K562 (cell line): Measurements from ENCODE around the gene LONRF2. TPM values are rescaled to one million over a fixed set of nuclear protein-coding genes. Genes with fewer than 3 reads are reported as not detected.

ENCODE experiments used
- ATAC-seq: fragments of 200-7000 bp; cut with Tn5 transposase; 3 replicates; pipeline ENCODE4 v1.9.1; 2020; ENCODE audit warnings: moderate library complexity
- BruUV-seq: library from RNA; stranded (reverse); fragments of 400-500 nt; replicated peaks from 2 replicates; lab custom pipeline; 2021; lab: Mats Ljungman, UMichigan
- CTCF ChIA-PET: fragments of 300-600 bp; formaldehyde crosslinking; extraction: SDS; loops from one replicate; lab custom pipeline; 2021; ENCODE audit warnings: low intra/inter-chr PET ratio; lab: Yijun Ruan, JAX
- POLR2A ChIA-PET: fragments of 300-600, 350-650 bp; sonication (Branson Sonifier 250); formaldehyde crosslinking; extraction: SDS; loops from one replicate; lab custom pipeline; 2021; ENCODE audit warnings: antibody characterized with exemption, inconsistent platforms; lab: Yijun Ruan, JAX
- DNase-seq, 4 experiments: peaks; one replicate each; pipeline versions ENCODE4 v3.0.0 to v3.0.0-alpha.2; 2011 to 2018; ENCODE audit warnings: low spot score in 3 of 4, mixed read lengths in 3 of 4; ENCODE audit errors: extremely low read depth in 1 of 4
- FAIRE-seq: peaks from 2 replicates; lab custom pipeline; 2011; peaks lifted over from hg19 to GRCh38; lab: Jason Lieb, UNC
- H2AFZ ChIP-seq: 2 replicates; pipeline ENCODE4 v1.6.0; 2011; ENCODE audit warnings: low read depth, low read length, control low read depth, inconsistent platforms
- H3K27ac ChIP-seq: fragments of 200-600 bp; 3 replicates; pipeline ENCODE4 v1.8.0; 2011; ENCODE audit warnings: low read depth, mild to moderate bottlenecking, control low read depth, inconsistent platforms, low read length, moderate library complexity, mixed read lengths; ENCODE audit errors: extremely low read depth
- H3K27me3 ChIP-seq, 2 experiments: fragments of 300-600 bp in 1 of 2; 2 replicates in 1 of 2; 3 replicates in 1 of 2; pipeline versions ENCODE4 v1.6.0 to v1.8.0; 2011; ENCODE audit warnings: inconsistent platforms in 2 of 2, low read length in 2 of 2, mild to moderate bottlenecking in 1 of 2, mixed read lengths in 1 of 2, moderate library complexity in 1 of 2; ENCODE audit not compliant: control insufficient read depth in 2 of 2, insufficient read depth in 2 of 2
- H3K36me3 ChIP-seq: fragments of 300-600 bp; 3 replicates; pipeline ENCODE4 v1.8.0; 2011; ENCODE audit warnings: mild to moderate bottlenecking, low read length, inconsistent platforms; ENCODE audit not compliant: control insufficient read depth, insufficient read depth
- H3K4me1 ChIP-seq, 2 experiments: fragments of 200-600 bp in 1 of 2; replicated peaks in 1 of 2; 2 replicates in 1 of 2; 3 replicates in 1 of 2; pipeline versions ENCODE4 v1.5.1 to v1.8.0; 2011; ENCODE audit warnings: inconsistent platforms in 2 of 2, low read length in 2 of 2, mild to moderate bottlenecking in 1 of 2, mixed read lengths in 1 of 2, moderate library complexity in 1 of 2; ENCODE audit not compliant: control insufficient read depth in 2 of 2, insufficient read depth in 2 of 2
- H3K4me2 ChIP-seq: 2 replicates; pipeline ENCODE4 v1.6.1; 2011; ENCODE audit warnings: low read length, control low read depth, inconsistent platforms, mixed read lengths; ENCODE audit not compliant: insufficient read depth
- H3K4me3 ChIP-seq: fragments of 200-600 bp; sonication (generic), shearing (Covaris generic); 2 replicates; pipeline ENCODE4 v1.5.1; 2016; ENCODE audit warnings: control low read depth, inconsistent platforms
- H3K79me2 ChIP-seq: fragments of 200-600 bp; 3 replicates; pipeline ENCODE4 v1.8.0; 2011; ENCODE audit warnings: low read length, inconsistent platforms; ENCODE audit not compliant: control insufficient read depth, insufficient read depth
- H3K9ac ChIP-seq, 2 experiments: 2 replicates each; pipeline versions ENCODE4 v1.6.0 to v1.6.1; 2011; ENCODE audit warnings: low read depth in 2 of 2, low read length in 2 of 2, control low read depth in 1 of 2, inconsistent platforms in 1 of 2, mild to moderate bottlenecking in 1 of 2, mixed read lengths in 1 of 2; ENCODE audit not compliant: insufficient read depth in 1 of 2
- H3K9me1 ChIP-seq: one replicate; pipeline ENCODE4 v1.6.0; 2011; ENCODE audit warnings: inconsistent platforms, mild to moderate bottlenecking, low read length, moderate library complexity; ENCODE audit not compliant: control insufficient read depth, insufficient read depth
- H3K9me3 ChIP-seq: replicated peaks from 2 replicates; pipeline ENCODE4 v1.5.1; 2011; ENCODE audit warnings: low read depth, low read length, inconsistent platforms; ENCODE audit not compliant: control insufficient read depth, insufficient read depth
- H4K20me1 ChIP-seq: replicated peaks from 2 replicates; pipeline ENCODE4 v1.6.1; 2011; ENCODE audit warnings: low read length, inconsistent platforms, mixed read lengths; ENCODE audit not compliant: control insufficient read depth, insufficient read depth
- BHLHE40 ChIP-seq: IDR thresholded peaks from 2 replicates; pipeline ENCODE4 v1.6.1; 2011; ENCODE audit warnings: low read length, improper control_type of control experiment
- ETV5 ChIP-seq: sonication (generic); formaldehyde crosslinking; IDR thresholded peaks from 2 replicates; pipeline ENCODE4 v1.4.0; 2020; ENCODE audit warnings: low read depth, mild to moderate bottlenecking, missing genetic modification reagents
- GATAD2B ChIP-seq: fragments of 450-650 bp; IDR thresholded peaks from 2 replicates; pipeline ENCODE4 v1.6.1; 2017; ENCODE audit warnings: mild to moderate bottlenecking, borderline replicate concordance
- HNRNPL ChIP-seq: fragments of 200-400 bp; formaldehyde crosslinking; IDR thresholded peaks from 2 replicates; pipeline ENCODE4 v1.6.1; 2017; ENCODE audit warnings: low read depth, mild to moderate bottlenecking, low read length
- MTF1 ChIP-seq: fragments of 250-450 bp; sonication (Bioruptor Pico); IDR thresholded peaks from 2 replicates; pipeline ENCODE4 v1.9.0; 2021; ENCODE audit warnings: moderate library complexity, mild to moderate bottlenecking, inconsistent platforms, borderline replicate concordance
- RFX1 ChIP-seq: fragments of 450-650 bp; IDR thresholded peaks from 2 replicates; pipeline ENCODE4 v1.6.1; 2016; ENCODE audit warnings: mild to moderate bottlenecking, moderate library complexity
- SRSF1 ChIP-seq: fragments of 200-400 bp; formaldehyde crosslinking; IDR thresholded peaks from 2 replicates; pipeline ENCODE4 v1.6.1; 2017; ENCODE audit warnings: mild to moderate bottlenecking, low read depth, low read length, moderate library complexity
- TFE3 ChIP-seq: fragments of 450-650 bp; formaldehyde crosslinking; IDR thresholded peaks from 2 replicates; pipeline ENCODE4 v1.4.0; 2020; ENCODE audit warnings: mild to moderate bottlenecking, mixed read lengths
- VEZF1 ChIP-seq: fragments of 200-800 bp; sonication (Bioruptor generic); IDR thresholded peaks from 2 replicates; pipeline ENCODE4 v1.6.1; 2017; ENCODE audit warnings: missing genetic modification characterization, missing compliant biosample characterization
- ZNF444 ChIP-seq: fragments of 250-450 bp; sonication (Bioruptor Pico); IDR thresholded peaks from 2 replicates; pipeline ENCODE4 v1.4.0; 2020; ENCODE audit warnings: mild to moderate bottlenecking, moderate library complexity
- ZNF584 ChIP-seq: fragments of 200-800 bp; sonication (Bioruptor generic); IDR thresholded peaks from 2 replicates; pipeline ENCODE4 v1.6.1; 2016; ENCODE audit warnings: low read depth, mild to moderate bottlenecking, missing genetic modification characterization, missing compliant biosample characterization
- WGBS: fragments of 100-300 bp; shearing (Covaris generic); methylation state at CpG from one replicate; pipeline ENCODE4 v1.1.6; 2016; ENCODE audit warnings: low coverage, mixed read lengths; ENCODE audit not compliant: insufficient coverage; ENCODE audit errors: missing lambda C conversion rate; 5-methylcytosine and 5-hydroxymethylcytosine counted together
- in situ Hi-C: fragments of 300-500 bp; cut with MboI; formaldehyde crosslinking; loops from 4 replicates; pipeline ENCODE4 v1.15.0; 2018; ENCODE audit warnings: inconsistent platforms, mixed read lengths
- intact Hi-C: fragments of 100-400 bp; cut with micrococcal nuclease; formaldehyde crosslinking; loops from 2 replicates; pipeline ENCODE4 v1.14.2; 2022
- polyA plus RNA-seq, 8 experiments: library from polyadenylated mRNA; depleted of rRNA in 4 of 8; stranded (reverse) in 5 of 8; unstranded in 3 of 8; fragments of >200 nt; fragmentation: Nextera tagmentation in 2 of 8; fragmentation: Illumina TruSeq in 1 of 8; extraction: Ambion mirVana in 2 of 8; extraction: Trizol in 1 of 8; gene quantifications; 2 replicates each; pipeline versions ENCODE4 v1.2.1 to v1.2.3, GENCODE V29; 2011 to 2014; ENCODE audit warnings: inconsistent platforms in 1 of 8, missing spikeins in 1 of 8
- total RNA-seq, 7 experiments: library from RNA; depleted of rRNA in 6 of 7; stranded (reverse); fragments of >200 nt in 6 of 7; fragmentation: Illumina TruSeq in 2 of 7; extraction: Trizol in 2 of 7; gene quantifications; 2 replicates each; pipeline versions ENCODE4 v1.2.1 to v1.2.3, GENCODE V29; 2011 to 2021; ENCODE audit warnings: low replicate concordance in 1 of 7

LONRF2 gene
- total and polyA plus RNA-seq, 9 of the 15 experiments (the other 6 are each of a cell fraction or from before 2014, with no cell fraction given): 0.35 to 5.0 (median 2.7) TPM

- TF ChIP-seq VEZF1: peak; percentile 21; the same call in 1 of the 2 replicates
- no peak for TF ChIP-seq ZNF444
- no peak for TF ChIP-seq TFE3
- TF ChIP-seq GATAD2B: no peak
- TF ChIP-seq ZNF584 (CRISPR knock-in tag): no peak
- TF ChIP-seq BHLHE40: no peak
- TF ChIP-seq HNRNPL: no peak
- no peak for TF ChIP-seq RFX1
- TF ChIP-seq MTF1: no peak
- TF ChIP-seq, all 486 proteins: peak for 4
Measured at GRCh38 chr2:100237770-100238169, 84.5 kb downstream of the LONRF2 start (continued).

- in situ Hi-C loops: loop anchor here (25.0 kb wide), 1 partner anchor 525 kb away; no protein-coding TSS in a partner anchor
- 1% methylated on average over 10 of the region's 10 CpGs for WGBS
- no peak overlapping the region for H2AFZ ChIP-seq
- BruUV-seq: no TSS peak
- H3K4me1 ChIP-seq: no peaks in the 10 kb centered on the region
- H3K9me3 ChIP-seq: no peaks in the 10 kb centered on the region
- TF ChIP-seq SRSF1 (no peak), ETV5 (no peak)
- POLR2A ChIA-PET: no interaction called here
- no peak for FAIRE-seq
- no peak for DNase-seq
- H3K4me3 ChIP-seq: no peak overlapping the region
- no peak overlapping the region for H3K4me2 ChIP-seq
- no peak for ATAC-seq
- intact Hi-C loops: no loop called here
- no peaks in the 10 kb centered on the region for H3K9me1 ChIP-seq
- no peaks in the 10 kb centered on the region; the same call in 1 of the 2 replicates for H4K20me1 ChIP-seq
- no peak overlapping the region for H3K27ac ChIP-seq
- H3K79me2 ChIP-seq: no peaks in the 10 kb centered on the region
- no peaks in the 10 kb centered on the region for H3K36me3 ChIP-seq
- CTCF ChIA-PET: no interaction called here
- H3K27me3 ChIP-seq: peaks cover 22 to 74% of the 10 kb centered on the region in 2 experiments; a peak in 3 of 5 replicates
- H3K9ac ChIP-seq: no peak overlapping the region
Measured at GRCh38 chr2:100237163-100237562, 85.1 kb downstream of the LONRF2 start.
